Natural killer cell treated with Interleukin-12 subunit alpha and Interleukin-12 subunit beta and Interleukin-15 and Interleukin-18, amount 100 ng/mL, for 72 hours (primary cell): Measurements from ENCODE around the gene PPP1R13L. TPM values are rescaled to one million over a fixed set of nuclear protein-coding genes. Genes with fewer than 3 reads are reported as not detected.
"Not testable (repeated sequence)": the region's sequence is repeated elsewhere in the genome, so short reads cannot be mapped to it uniquely, and the experiment has no call there.

Experiments
- ATAC-seq, 2 donors: fragments of 150-1000 bp; cut with Tn5 transposase in 1 of 2; sonication (Bioruptor Pico), chemical (Tn5 transposase) in 1 of 2; 2 replicates each; pipeline ENCODE4 v1.10.0; 2021
- DNase-seq: peaks from one replicate; pipeline ENCODE4 v3.0.0; 2022; ENCODE audit warnings: low spot score
- H3K27ac Mint-ChIP-seq, 2 donors: 1 replicate in 1 of 2; 2 replicates in 1 of 2; pipeline ENCODE4 v1.8.0; 2022; ENCODE audit warnings: mixed read lengths in 2 of 2, mild to moderate bottlenecking in 1 of 2, moderate library complexity in 1 of 2
- H3K27me3 Mint-ChIP-seq, 2 donors: 1 replicate in 1 of 2; 2 replicates in 1 of 2; pipeline ENCODE4 v1.8.0; 2022; ENCODE audit warnings: mixed read lengths in 2 of 2
- H3K36me3 Mint-ChIP-seq: one replicate; pipeline ENCODE4 v1.8.0; 2022; ENCODE audit warnings: mixed read lengths
- H3K4me1 Mint-ChIP-seq, 2 donors: 1 replicate in 1 of 2; 2 replicates in 1 of 2; pipeline ENCODE4 v1.8.0; 2022; ENCODE audit warnings: low read depth in 2 of 2, mixed read lengths in 2 of 2, mild to moderate bottlenecking in 1 of 2
- H3K4me3 Mint-ChIP-seq: one replicate; pipeline ENCODE4 v1.8.0; 2022; ENCODE audit warnings: mixed read lengths
- H3K9me3 Mint-ChIP-seq: 2 replicates; pipeline ENCODE4 v1.8.0; 2022; ENCODE audit warnings: mixed read lengths
- total RNA-seq, 2 donors: library from RNA; stranded (reverse); gene quantifications; one replicate each; pipeline ENCODE4 v1.2.3, GENCODE V29; 2022

Gene PPP1R13L
- total RNA-seq, 2 donors from 2014 or later: 12.2 to 14.1 TPM

GRCh38 chr19:45408121-45408520, 3.3 kb upstream of the PPP1R13L start:
- H3K9me3 Mint-ChIP-seq: no peaks in the 10 kb centered on the region
- peaks cover 10% of the 10 kb centered on the region for H3K36me3 Mint-ChIP-seq
- peak overlapping the region; percentile 92 for H3K4me3 Mint-ChIP-seq
- ATAC-seq (no peak), DNase-seq (no peak)
- H3K27me3 Mint-ChIP-seq: peaks cover 0 to 4% of the 10 kb centered on the region in 2 donors
- peaks cover 35 to 44% of the 10 kb centered on the region in 2 donors for H3K4me1 Mint-ChIP-seq
- H3K27ac Mint-ChIP-seq: peak overlapping the region in 1 of 2 donors; percentile 39

- Mint-ChIP-seq H3K36me3 (peaks cover 10% of the 10 kb centered on the region), H3K4me1 (peaks cover 35 to 44% of the 10 kb centered on the region in 2 donors), H3K4me3 (peak overlapping the region; percentile 92)
- DNase-seq, H3K27me3 Mint-ChIP-seq, H3K9me3 Mint-ChIP-seq, H3K27ac Mint-ChIP-seq, ATAC-seq: not testable (repeated sequence)
These were observed 2.7 kb upstream of the PPP1R13L start for GRCh38 chr19:45407585-45407984.

GRCh38 chr19:45407091-45407375, 2.2 kb upstream of the PPP1R13L start:
- H3K4me1 Mint-ChIP-seq: peaks cover 35 to 44% of the 10 kb centered on the region in 2 donors
- no peaks in the 10 kb centered on the region for H3K9me3 Mint-ChIP-seq
- DNase-seq: no peak
- no peak for ATAC-seq
- H3K27ac Mint-ChIP-seq: peak overlapping the region; percentile 91 to 92
- H3K27me3 Mint-ChIP-seq: peaks cover 0 to 4% of the 10 kb centered on the region in 2 donors
- H3K4me3 Mint-ChIP-seq: peak overlapping the region; percentile 92
- H3K36me3 Mint-ChIP-seq: peaks cover 10% of the 10 kb centered on the region

- H3K9me3 Mint-ChIP-seq: no peaks in the 10 kb centered on the region
- H3K4me1 Mint-ChIP-seq: peaks cover 35 to 44% of the 10 kb centered on the region in 2 donors
- peak within 1 kb of the TSS; percentile 91 to 92 for H3K27ac Mint-ChIP-seq
- DNase-seq (peak; percentile 85), ATAC-seq (peak; percentile 87 to 88)
- peak within 1 kb of the TSS; percentile 92 for H3K4me3 Mint-ChIP-seq
- H3K27me3 Mint-ChIP-seq: peaks cover 0 to 4% of the 10 kb centered on the region in 2 donors
- peaks cover 10% of the 10 kb centered on the region for H3K36me3 Mint-ChIP-seq
These were observed 1.6 kb upstream of the PPP1R13L start, which contains the start of gene POLR1G for GRCh38 chr19:45406226-45407090. TSS of gene POLR1G (plus strand) at chr19:45406644. CDS start at chr19:45406697, 53 bp downstream.

- peak; percentile 82 to 84 for ATAC-seq
- Mint-ChIP-seq H3K4me1 (peaks cover 35 to 44% of the 10 kb centered on the region in 2 donors), H3K27me3 (peaks cover 0 to 4% of the 10 kb centered on the region in 2 donors), H3K4me3 (peak overlapping the region; percentile 92), H3K9me3 (no peaks in the 10 kb centered on the region), H3K36me3 (peaks cover 10% of the 10 kb centered on the region), H3K27ac (peak overlapping the region; percentile 91 to 92)
- peak; percentile 87 for DNase-seq
These were observed 761 bp upstream of the PPP1R13L start for GRCh38 chr19:45405435-45406225.

- H3K27ac Mint-ChIP-seq: peak overlapping the region in 1 of 2 donors; percentile 91
- H3K9me3 Mint-ChIP-seq: no peaks in the 10 kb centered on the region
- H3K27me3 Mint-ChIP-seq: peaks cover 0 to 4% of the 10 kb centered on the region in 2 donors
- H3K4me1 Mint-ChIP-seq: peaks cover 29 to 40% of the 10 kb centered on the region in 2 donors
- peak overlapping the region; percentile 92 for H3K4me3 Mint-ChIP-seq
- DNase-seq: peak; percentile 73
- ATAC-seq: no peak
- H3K36me3 Mint-ChIP-seq: peaks cover 7% of the 10 kb centered on the region
These were observed 900 bp downstream of the PPP1R13L start for GRCh38 chr19:45403781-45404556.

GRCh38 chr19:45403272-45403671, 1.6 kb downstream of the PPP1R13L start:
- peak overlapping the region in 1 of 2 donors; percentile 33 for H3K27ac Mint-ChIP-seq
- peaks cover 34% of the 10 kb centered on the region in 2 donors for H3K4me1 Mint-ChIP-seq
- DNase-seq (no peak), ATAC-seq (no peak)
- peaks cover 0 to 9% of the 10 kb centered on the region in 2 donors for H3K27me3 Mint-ChIP-seq
- no peak overlapping the region for H3K4me3 Mint-ChIP-seq
- H3K9me3 Mint-ChIP-seq: no peaks in the 10 kb centered on the region
- H3K36me3 Mint-ChIP-seq: no peaks in the 10 kb centered on the region

- no peak overlapping the region for H3K27ac Mint-ChIP-seq
- H3K9me3 Mint-ChIP-seq: no peaks in the 10 kb centered on the region
- H3K27me3 Mint-ChIP-seq: peaks cover 2 to 13% of the 10 kb centered on the region in 2 donors
- ATAC-seq: no peak
- H3K36me3 Mint-ChIP-seq: no peaks in the 10 kb centered on the region
- no peak for DNase-seq
- no peak overlapping the region for H3K4me3 Mint-ChIP-seq
- H3K4me1 Mint-ChIP-seq: peaks cover 32 to 34% of the 10 kb centered on the region in 2 donors
These were observed 2.4 kb downstream of the PPP1R13L start for GRCh38 chr19:45402298-45403061.

- no peak for ATAC-seq
- H3K9me3 Mint-ChIP-seq: no peaks in the 10 kb centered on the region
- H3K27ac Mint-ChIP-seq: no peak overlapping the region
- H3K4me3 Mint-ChIP-seq: no peak overlapping the region
- H3K36me3 Mint-ChIP-seq: no peaks in the 10 kb centered on the region
- peaks cover 30 to 31% of the 10 kb centered on the region in 2 donors for H3K4me1 Mint-ChIP-seq
- peaks cover 7 to 18% of the 10 kb centered on the region in 2 donors for H3K27me3 Mint-ChIP-seq
- no peak for DNase-seq
These were observed 3.1 kb downstream of the PPP1R13L start for GRCh38 chr19:45401815-45402214.

- Mint-ChIP-seq H3K9me3 (no peaks in the 10 kb centered on the region), H3K27me3 (peaks cover 7 to 22% of the 10 kb centered on the region in 2 donors), H3K4me1 (peaks cover 16 to 19% of the 10 kb centered on the region in 2 donors), H3K27ac (no peak overlapping the region), H3K4me3 (no peak overlapping the region), H3K36me3 (no peaks in the 10 kb centered on the region)
- ATAC-seq (no peak), DNase-seq (no peak)
These were observed 4.7 kb downstream of the PPP1R13L start for GRCh38 chr19:45400192-45400591.

- no peaks in the 10 kb centered on the region for H3K36me3 Mint-ChIP-seq
- no peak for ATAC-seq
- no peaks in the 10 kb centered on the region for H3K9me3 Mint-ChIP-seq
- H3K4me1 Mint-ChIP-seq: peaks cover 0 to 6% of the 10 kb centered on the region in 2 donors
- no peak overlapping the region for H3K4me3 Mint-ChIP-seq
- no peak overlapping the region for H3K27ac Mint-ChIP-seq
- no peak for DNase-seq
- peaks cover 7 to 17% of the 10 kb centered on the region in 2 donors for H3K27me3 Mint-ChIP-seq
These were observed 8.8 kb downstream of the PPP1R13L start for GRCh38 chr19:45395821-45396617.
